Activated CD4-positive, alpha-beta T cell treated with anti-CD3 and anti-CD28 coated beads for 24 hours (primary cell): ENCODE data around the gene DARS1.

Experiments
- DNase-seq, 2 donors: peaks; one replicate each; pipeline ENCODE4 v3.0.0-alpha.2; 2020; ENCODE audit warnings: low read depth in 2 of 2

The DARS1 gene

GRCh38 chr2:136015699-136016098, 30.3 kb upstream of the DARS1 start:
- no peak for DNase-seq

- DNase-seq, result no peak
These were observed 29.0 kb upstream of the DARS1 start for GRCh38 chr2:136014411-136014810.

- no peak for DNase-seq
These were observed 28.5 kb upstream of the DARS1 start for GRCh38 chr2:136013955-136014354.

DNA sequence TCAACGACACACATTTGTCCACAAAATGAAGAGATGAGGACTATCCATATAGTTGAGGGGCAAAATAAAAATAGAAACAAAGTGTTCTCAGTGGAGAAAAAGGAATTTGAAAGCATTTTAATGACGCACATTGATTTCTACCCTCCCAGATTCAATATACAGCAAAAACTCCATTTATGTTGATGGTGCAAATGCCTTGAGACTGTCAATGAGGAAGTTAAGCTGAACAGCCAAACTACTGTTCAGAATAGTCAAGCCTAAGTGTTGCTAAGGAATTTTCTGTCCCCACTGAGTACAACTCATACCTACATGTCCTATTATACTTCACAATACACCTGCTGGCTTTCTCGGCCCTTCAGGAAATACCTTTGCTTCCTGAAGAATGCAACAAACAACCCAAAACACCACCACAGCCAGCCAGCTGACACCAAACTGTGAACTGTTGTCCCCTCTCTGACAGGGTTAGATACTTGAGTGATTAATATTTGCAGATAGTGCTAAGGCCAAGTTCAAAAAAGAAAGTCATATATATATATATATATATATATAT, 27.8 kb upstream of the DARS1 start:
- no peak for DNase-seq

GRCh38 chr2:136012315-136012714, 26.9 kb upstream of the DARS1 start:
- no peak for DNase-seq

GRCh38 chr2:136010126-136010525, 24.7 kb upstream of the DARS1 start:
- DNase-seq, result no peak

DNA sequence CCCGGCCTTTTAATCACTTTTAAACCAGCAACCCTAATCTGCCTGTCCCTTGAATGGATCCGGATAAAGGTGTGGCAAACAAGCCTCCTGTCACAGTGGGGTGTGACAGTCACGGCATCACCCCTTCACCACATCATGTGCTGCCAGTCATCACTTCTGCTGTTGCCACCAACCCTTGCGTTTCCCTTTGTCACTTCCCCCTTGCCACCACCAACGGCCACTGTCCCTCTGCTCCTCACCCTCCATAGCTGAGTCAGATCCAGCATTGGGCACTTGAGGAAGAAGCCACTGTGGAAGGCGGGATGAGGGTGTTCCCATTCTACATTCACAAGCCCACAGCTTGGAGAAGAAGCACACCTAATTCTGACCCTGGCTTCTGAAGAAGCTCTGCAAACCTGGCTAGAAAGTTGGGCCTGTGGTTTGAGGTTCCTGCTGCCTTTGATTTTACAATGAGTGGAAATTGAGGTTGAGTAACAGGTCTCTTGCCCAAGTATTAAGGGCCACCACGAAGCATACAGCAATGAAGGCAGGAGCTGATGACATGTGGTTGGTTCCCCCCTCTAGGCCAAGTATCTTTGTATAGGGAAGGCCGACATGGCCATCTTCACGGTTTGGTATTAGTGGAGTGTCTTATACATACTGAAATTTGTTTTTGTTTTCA, 22.9 kb upstream of the DARS1 start:
- peak in 1 of 2 donors; percentile 11 for DNase-seq

- DNase-seq, result no peak
These were observed 21.2 kb upstream of the DARS1 start for GRCh38 chr2:136006658-136007057.

DNA sequence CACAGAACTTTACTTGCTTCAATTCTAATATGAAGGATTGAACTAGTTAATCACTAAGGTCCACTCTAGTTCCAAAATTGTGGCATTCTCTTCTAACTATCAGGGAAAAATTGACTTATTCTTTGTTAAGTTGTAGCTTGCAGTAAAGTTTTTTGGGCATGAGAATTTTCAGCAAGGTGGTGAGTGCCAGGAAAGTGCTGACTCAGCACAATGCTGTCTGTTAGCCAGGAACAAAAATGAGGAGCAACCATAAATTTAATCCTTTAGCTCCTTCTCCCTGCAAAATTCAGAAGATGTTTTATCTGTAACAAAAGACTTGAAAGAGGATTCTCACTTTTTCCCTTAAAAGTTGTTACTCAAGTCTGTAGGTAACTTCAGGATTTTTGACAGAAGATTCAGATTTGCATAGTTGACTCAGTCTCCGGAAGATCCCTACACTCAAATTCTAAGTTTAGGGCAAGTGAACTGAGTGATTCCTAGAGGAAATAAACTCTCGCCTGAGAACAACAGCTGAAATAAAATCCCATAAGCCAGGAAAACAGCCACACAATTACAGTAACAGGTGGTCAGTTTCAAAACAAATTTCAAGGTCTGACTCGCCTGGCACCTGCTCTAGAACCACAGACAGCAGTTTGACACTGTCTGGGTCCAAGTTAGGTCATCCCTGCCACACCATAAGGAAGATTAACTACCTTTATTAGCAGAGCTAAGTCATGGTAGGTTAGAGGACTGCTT, 20.2 kb upstream of the DARS1 start:
- DNase-seq, result no peak

GRCh38 chr2:136004965-136005364, 19.5 kb upstream of the DARS1 start:
- DNase-seq, result no peak

- no peak for DNase-seq
These were observed 15.7 kb upstream of the DARS1 start for GRCh38 chr2:136001131-136001530.

GRCh38 chr2:136000502-136000901, 15.1 kb upstream of the DARS1 start:
- DNase-seq, result no peak

- DNase-seq, result no peak
These were observed 14.5 kb upstream of the DARS1 start for GRCh38 chr2:135999899-136000298.

DNA sequence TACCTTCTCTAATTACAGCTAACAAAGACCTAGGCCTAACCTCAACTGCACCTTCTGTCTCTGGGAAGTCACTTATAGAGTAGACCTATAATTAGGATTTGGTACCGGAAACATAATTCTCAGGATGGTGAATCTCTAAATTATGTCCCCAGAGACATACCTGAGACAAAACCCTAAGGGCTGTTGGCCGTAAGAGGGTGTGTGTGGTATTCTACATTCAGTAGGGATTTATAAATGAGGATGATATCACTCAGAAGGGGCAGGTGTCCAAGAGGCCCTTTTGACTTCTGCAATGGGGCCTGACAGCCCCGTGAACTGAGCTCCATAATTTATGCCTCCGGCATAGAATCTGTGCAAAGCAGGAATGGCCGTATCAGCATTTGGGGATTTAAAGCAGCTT, 13.5 kb upstream of the DARS1 start:
- no peak for DNase-seq

DNA sequence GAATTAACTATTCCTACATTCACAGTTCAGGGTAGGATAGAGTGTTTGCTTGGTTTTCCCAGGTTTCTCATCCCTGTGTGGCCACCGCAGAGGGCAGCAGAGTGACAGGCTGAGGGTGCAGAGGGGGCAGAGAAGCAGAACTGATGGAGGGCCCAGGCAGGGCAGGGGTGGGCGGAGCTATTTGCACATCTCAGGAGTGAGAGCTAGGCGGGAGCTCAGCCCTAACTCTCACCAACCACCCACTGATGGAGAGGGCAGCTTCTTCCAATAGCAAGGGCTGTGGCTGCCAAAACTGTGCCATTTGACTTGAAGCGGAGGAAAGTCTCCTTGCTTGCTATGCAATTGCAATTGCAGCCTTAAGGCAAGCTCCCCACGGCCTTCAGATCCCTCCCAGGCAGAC, 12.0 kb upstream of the DARS1 start:
- no peak for DNase-seq

GRCh38 chr2:135996304-135996703, 10.9 kb upstream of the DARS1 start:
- DNase-seq, result no peak

GRCh38 chr2:135994281-135994680, 8.9 kb upstream of the DARS1 start:
- DNase-seq, result no peak

DNA sequence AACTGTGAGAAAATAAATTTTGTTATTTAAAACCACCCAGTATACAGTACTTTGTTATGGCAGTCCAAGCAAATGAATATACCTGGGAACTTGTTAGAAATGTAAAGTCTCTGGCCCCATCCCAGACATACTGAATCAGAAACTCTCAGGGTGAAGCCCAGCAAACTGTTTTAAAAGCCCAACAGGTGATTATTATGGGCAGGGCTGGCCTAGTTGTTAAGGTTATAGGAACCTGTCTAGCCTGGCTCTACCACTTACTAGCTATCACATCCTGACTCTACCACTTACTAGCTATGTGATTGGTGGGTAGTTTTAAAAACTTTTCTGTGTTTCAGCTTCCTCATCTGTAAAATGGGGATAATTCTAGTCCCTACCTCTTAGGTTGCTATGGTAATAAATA, 8.0 kb upstream of the DARS1 start:
- no peak for DNase-seq

DNA sequence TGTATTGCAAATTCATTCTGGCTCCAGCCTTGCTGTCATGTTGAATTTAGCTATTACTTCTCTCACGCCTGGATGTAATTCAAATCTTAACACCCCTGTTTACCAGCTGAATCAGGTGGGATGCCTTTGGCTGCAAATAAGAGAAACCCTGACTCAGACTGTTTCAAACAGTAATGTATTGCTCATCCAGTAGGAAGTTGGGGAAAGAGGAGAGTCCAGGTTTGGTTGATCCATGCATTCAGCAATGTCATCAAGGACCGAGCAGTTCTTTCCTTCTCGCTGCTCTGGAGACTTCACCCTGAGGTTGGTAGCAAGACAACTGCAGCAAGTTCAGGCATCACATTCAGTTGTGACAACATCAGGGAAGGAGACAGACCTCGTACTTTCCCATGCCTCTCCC, 6.4 kb upstream of the DARS1 start:
- no peak for DNase-seq

DNA sequence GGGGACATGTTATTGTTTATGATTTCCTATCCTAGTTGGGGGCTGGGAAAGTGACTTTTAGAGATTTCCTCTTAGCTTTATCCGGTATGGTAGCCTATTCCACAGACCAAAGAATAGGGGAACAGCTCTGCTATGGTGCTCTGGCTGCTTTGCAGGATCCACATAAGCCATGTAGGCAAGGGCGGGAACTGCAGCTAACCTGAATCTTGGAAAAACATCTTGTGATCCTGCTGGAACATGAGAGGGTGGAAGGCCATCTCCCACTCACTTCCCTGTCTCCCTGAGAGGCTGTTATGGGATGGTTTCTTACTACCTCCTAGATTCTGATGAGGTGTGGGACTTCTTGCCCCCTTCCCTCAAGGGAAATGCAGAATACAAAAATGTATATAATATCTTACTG, 2.0 kb upstream of the DARS1 start:
- no peak for DNase-seq

GRCh38 chr2:135986507-135986906, 1.1 kb upstream of the DARS1 start:
- no peak for DNase-seq

DNA sequence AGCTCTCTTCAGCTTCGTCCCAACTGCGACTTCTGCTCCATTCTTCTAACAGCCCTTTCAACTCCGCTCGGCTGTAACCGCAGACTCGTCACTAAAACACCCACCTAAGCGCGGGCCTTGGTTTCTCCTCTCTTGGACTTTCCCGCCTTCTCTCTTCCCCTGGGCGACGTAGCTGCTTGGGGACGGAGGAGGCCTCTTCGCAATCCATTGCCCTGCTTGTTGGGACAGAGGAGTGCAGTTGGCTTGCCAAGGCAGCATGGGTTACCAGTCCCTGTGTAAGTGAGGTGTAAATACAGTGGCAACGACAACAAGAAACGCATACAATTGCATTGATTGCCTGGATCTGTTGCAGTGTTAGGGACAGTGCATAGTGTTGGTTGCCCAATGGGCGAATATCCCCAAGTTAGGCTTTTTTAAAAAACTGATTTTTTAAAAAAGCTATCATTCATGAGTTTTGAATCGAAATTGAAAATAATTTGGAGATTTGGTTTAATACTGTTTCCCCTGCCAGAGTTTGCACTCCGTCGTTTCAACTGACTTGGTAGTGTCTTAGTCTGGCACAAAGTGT, 484 bp upstream of the DARS1 start:
- peak; percentile 57 to 68 for DNase-seq
